Chondrocyte (in vitro differentiated cells): ENCODE data around the gene TNRC6B. TPM values are rescaled to one million over a fixed set of nuclear protein-coding genes. Genes with fewer than 3 reads are reported as not detected.
"Not testable (repeated sequence)": the region's sequence is repeated elsewhere in the genome, so short reads cannot be mapped to it uniquely, and the experiment has no call there.

Experiments
- DNase-seq: peaks from one replicate; pipeline ENCODE4 v3.0.0; 2021; ENCODE audit warnings: mixed read lengths, low spot score
- H3K27ac Mint-ChIP-seq: one replicate; pipeline ENCODE4 v1.8.0; 2021; ENCODE audit warnings: mild to moderate bottlenecking, moderate library complexity, mixed read lengths; ENCODE audit not compliant: unreplicated experiment
- H3K27me3 Mint-ChIP-seq: 2 replicates; pipeline ENCODE4 v1.8.0; 2021; ENCODE audit warnings: low read depth, mixed read lengths
- H3K36me3 Mint-ChIP-seq: 2 replicates; pipeline ENCODE4 v1.8.0; 2021; ENCODE audit warnings: low read depth, mixed read lengths
- H3K4me1 Mint-ChIP-seq: 2 replicates; pipeline ENCODE4 v1.8.0; 2021; ENCODE audit warnings: low read depth, mild to moderate bottlenecking, mixed read lengths
- H3K4me3 Mint-ChIP-seq: one replicate; pipeline ENCODE4 v1.8.0; 2021; ENCODE audit warnings: mild to moderate bottlenecking, moderate library complexity, mixed read lengths; ENCODE audit not compliant: unreplicated experiment
- H3K9me3 Mint-ChIP-seq: 2 replicates; pipeline ENCODE4 v1.8.0; 2021; ENCODE audit warnings: low read depth, mixed read lengths
- total RNA-seq: library from RNA; stranded (reverse); gene quantifications from 3 replicates; pipeline ENCODE4 v1.2.1, GENCODE V29; 2021
- TF ChIP-seq, protein P1 (sequence below): fragments of 200-600 bp; sonication (generic); IDR thresholded peaks from 2 replicates; pipeline ENCODE4 v1.5.0; 2021; ENCODE audit warnings: antibody characterized with exemption, mild to moderate bottlenecking, moderate library complexity

Gene TNRC6B
- total RNA-seq, 1 donor from 2014 or later, result 30.9 TPM

DNA sequence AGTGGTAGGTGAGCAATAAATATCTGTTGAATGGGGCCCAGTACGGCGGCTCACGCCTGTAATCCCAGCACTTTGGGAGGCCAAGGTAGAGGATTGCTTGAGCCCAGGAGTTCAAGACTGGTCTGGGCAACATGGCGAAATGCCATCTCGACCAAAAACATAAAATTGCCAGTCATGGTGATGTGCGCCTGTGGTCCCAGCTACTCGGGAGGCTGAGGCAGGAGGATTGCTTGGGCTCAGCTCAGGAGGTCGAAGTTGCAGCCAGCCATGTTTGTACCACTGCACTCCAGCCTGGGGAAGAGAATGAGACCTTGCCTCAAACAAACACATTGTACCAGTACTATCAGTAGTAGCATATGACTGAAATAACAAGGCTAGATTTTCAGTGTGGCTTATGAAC is 196.8 kb downstream of the TNRC6B start:
- H3K27ac Mint-ChIP-seq, result no peak overlapping the region
- H3K36me3 Mint-ChIP-seq, result no peaks in the 10 kb centered on the region
- TF ChIP-seq, protein P1, sequence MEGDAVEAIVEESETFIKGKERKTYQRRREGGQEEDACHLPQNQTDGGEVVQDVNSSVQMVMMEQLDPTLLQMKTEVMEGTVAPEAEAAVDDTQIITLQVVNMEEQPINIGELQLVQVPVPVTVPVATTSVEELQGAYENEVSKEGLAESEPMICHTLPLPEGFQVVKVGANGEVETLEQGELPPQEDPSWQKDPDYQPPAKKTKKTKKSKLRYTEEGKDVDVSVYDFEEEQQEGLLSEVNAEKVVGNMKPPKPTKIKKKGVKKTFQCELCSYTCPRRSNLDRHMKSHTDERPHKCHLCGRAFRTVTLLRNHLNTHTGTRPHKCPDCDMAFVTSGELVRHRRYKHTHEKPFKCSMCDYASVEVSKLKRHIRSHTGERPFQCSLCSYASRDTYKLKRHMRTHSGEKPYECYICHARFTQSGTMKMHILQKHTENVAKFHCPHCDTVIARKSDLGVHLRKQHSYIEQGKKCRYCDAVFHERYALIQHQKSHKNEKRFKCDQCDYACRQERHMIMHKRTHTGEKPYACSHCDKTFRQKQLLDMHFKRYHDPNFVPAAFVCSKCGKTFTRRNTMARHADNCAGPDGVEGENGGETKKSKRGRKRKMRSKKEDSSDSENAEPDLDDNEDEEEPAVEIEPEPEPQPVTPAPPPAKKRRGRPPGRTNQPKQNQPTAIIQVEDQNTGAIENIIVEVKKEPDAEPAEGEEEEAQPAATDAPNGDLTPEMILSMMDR, result no peak
- peaks cover 24% of the 10 kb centered on the region for H3K4me1 Mint-ChIP-seq
- no peak for DNase-seq
- no peaks in the 10 kb centered on the region for H3K9me3 Mint-ChIP-seq
- no peak overlapping the region for H3K4me3 Mint-ChIP-seq
- no peaks in the 10 kb centered on the region for H3K27me3 Mint-ChIP-seq

DNA sequence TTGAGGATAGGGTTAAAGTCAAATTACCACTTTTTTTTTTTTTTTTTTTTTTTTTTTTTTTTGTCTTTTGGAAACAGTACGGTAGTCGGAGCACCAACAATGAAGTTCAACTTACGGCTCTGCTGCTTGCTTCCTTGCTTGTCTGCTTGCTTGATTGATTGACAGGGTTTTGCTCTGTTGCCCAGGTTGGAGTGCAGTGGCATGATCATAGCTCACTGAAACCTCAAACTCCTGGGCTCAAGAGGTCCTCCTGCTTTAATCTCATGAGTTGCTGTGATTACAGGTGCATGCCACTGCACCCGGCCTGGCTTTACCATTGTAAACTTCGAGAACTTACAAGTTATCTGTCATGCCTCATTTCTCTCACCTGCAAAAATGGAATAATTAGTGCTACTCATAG is 198.4 kb downstream of the TNRC6B start:
- no peak for DNase-seq
- TF ChIP-seq, protein P1, result no peak
- no peaks in the 10 kb centered on the region for H3K27me3 Mint-ChIP-seq
- H3K36me3 Mint-ChIP-seq, result no peaks in the 10 kb centered on the region
- H3K9me3 Mint-ChIP-seq, result no peaks in the 10 kb centered on the region
- H3K4me3 Mint-ChIP-seq, result no peak overlapping the region
- H3K27ac Mint-ChIP-seq, result no peak overlapping the region
- peaks cover 21% of the 10 kb centered on the region for H3K4me1 Mint-ChIP-seq

DNA sequence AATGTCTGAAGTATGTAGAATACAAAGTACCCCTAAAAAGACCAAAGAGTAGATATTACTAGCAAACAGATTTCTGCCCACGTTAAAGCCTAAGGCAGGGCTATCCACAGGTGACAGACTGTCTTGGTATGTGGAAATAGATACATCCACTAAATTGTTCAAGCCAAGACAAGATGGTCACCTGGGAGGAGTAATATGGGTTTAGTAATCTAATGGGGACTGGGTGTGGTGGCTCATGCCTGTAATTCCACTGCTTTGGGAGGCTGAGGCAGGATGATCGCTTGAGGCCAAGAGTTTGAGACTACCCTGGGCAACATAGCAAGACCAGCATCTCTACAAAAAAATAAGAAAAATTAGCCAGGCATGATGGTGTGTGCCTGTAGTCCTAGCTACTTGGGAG is 200.2 kb downstream of the TNRC6B start:
- Mint-ChIP-seq H3K9me3 (no peaks in the 10 kb centered on the region), H3K36me3 (no peaks in the 10 kb centered on the region), H3K27me3 (no peaks in the 10 kb centered on the region), H3K27ac (peak overlapping the region; percentile 41), H3K4me3 (no peak overlapping the region), H3K4me1 (peaks cover 8% of the 10 kb centered on the region)
- TF ChIP-seq, protein P1, result no peak
- no peak for DNase-seq

DNA sequence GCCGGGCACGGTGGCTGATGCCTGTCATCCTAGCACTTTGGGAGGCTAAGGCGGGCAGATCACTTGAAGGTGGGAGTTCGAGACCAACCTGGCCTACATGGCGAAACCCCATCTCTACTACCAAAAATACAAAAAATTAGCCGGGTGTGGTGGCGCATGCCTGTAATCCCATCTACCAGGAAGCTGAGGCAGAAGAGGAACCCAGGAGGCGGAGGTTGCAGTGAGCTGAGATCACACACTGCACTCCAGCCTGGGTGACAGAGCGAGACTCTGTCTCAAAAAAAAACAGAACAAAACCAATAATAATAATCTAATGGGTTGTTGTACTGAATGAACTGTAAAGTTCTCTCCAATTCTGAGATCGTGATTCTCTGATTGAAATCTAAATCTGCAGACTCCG is 200.7 kb downstream of the TNRC6B start:
- DNase-seq, H3K27me3 Mint-ChIP-seq, H3K4me3 Mint-ChIP-seq, H3K27ac Mint-ChIP-seq, H3K36me3 Mint-ChIP-seq, H3K9me3 Mint-ChIP-seq: not testable (repeated sequence)
- H3K4me1 Mint-ChIP-seq, result peaks cover 10% of the 10 kb centered on the region

DNA sequence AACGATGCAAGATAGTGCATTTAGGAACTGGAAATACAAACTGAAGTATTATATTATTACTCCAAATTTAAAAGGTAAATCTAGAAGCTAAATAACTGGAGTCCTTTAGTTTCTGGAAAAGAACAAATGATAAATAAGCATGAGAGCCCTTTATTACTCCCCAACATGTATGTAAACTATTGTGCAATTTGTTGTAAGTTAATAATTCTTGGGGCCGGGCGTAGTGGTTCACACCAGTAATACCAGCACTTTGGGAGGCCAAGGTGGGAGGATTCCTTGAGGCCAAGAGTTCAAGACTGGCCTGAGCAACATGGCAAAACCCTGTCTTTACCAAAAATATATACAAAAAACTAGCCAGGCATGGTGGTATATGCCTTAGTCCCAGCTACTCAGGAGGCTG is 203.7 kb downstream of the TNRC6B start:
- Mint-ChIP-seq H3K4me1 (peaks cover 29% of the 10 kb centered on the region), H3K27ac (no peak overlapping the region), H3K4me3 (no peak overlapping the region), H3K36me3 (no peaks in the 10 kb centered on the region), H3K27me3 (no peaks in the 10 kb centered on the region), H3K9me3 (no peaks in the 10 kb centered on the region)
- TF ChIP-seq, protein P1, result no peak
- DNase-seq, result no peak

DNA sequence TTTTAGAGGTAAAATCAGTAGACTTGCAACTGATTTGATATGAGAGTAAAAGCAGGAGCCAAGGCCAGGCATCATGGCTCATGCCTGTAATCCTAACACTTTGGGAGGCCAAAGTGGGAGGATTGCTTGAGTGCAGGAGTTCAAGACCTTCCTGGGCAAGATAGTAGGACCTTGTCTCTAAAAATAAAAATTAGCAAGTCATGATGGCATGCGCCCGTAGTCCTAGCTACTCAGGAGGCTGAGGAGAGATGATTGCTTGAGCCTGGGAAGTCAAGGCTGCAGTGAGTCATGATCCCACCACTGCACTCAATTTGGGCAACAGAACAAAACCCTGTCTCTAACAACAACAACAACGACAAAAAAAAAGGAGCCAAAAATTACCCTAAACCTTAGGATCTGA is 206.2 kb downstream of the TNRC6B start:
- Mint-ChIP-seq H3K9me3 (no peaks in the 10 kb centered on the region), H3K4me1 (peaks cover 32% of the 10 kb centered on the region), H3K4me3 (no peak overlapping the region), H3K27ac (peak overlapping the region; percentile 79), H3K27me3 (no peaks in the 10 kb centered on the region), H3K36me3 (no peaks in the 10 kb centered on the region)
- no peak for DNase-seq
- TF ChIP-seq, protein P1, result no peak
